H1 (cell line): ENCODE results near the gene APC2. TPM values are rescaled to one million over a fixed set of nuclear protein-coding genes. Genes with fewer than 3 reads are reported as not detected.

Experiments used
- CTCF ChIP-seq, 3 experiments: IDR thresholded peaks; 1 replicate in 2 of 3; 2 replicates in 1 of 3; pipeline versions ENCODE4 v1.5.1 to v1.6.1; 2011; ENCODE audit warnings: low read length in 3 of 3, mild to moderate bottlenecking in 3 of 3, inconsistent platforms in 2 of 3, low read depth in 1 of 3, moderate library complexity in 1 of 3; ENCODE audit not compliant: insufficient read depth in 1 of 3; ENCODE audit errors: control extremely low read depth in 1 of 3
- KDM5A ChIP-seq: fragments of 200-600 bp; IDR thresholded peaks from 2 replicates; pipeline ENCODE4 v1.7.1; 2012; ENCODE audit warnings: mild to moderate bottlenecking, low read length, inconsistent platforms, mixed read lengths
- SP2 ChIP-seq: IDR thresholded peaks from 2 replicates; pipeline ENCODE4 v1.6.1; 2012; ENCODE audit warnings: mild to moderate bottlenecking, low read length, inconsistent platforms
- SP4 ChIP-seq: IDR thresholded peaks from 2 replicates; pipeline ENCODE4 v1.6.1; 2012; ENCODE audit warnings: low read length, inconsistent platforms
- SRF ChIP-seq: IDR thresholded peaks from 2 replicates; pipeline ENCODE4 v1.6.1; 2011; ENCODE audit warnings: mild to moderate bottlenecking, low read depth, low read length, moderate library complexity
- polyA plus RNA-seq, 7 experiments: library from polyadenylated mRNA; depleted of rRNA in 3 of 7; stranded (reverse) in 5 of 7; unstranded in 2 of 7; fragments of >200 nt in 5 of 7; fragments of 200-250 nt in 2 of 7; gene quantifications; 1 replicate in 5 of 7; 2 replicates in 1 of 7; 4 replicates in 1 of 7; pipeline versions ENCODE4 v1.2.1 to v1.2.3, GENCODE V29; 2011 to 2013; ENCODE audit warnings: missing spikeins in 2 of 7, mixed read lengths in 2 of 7
- total RNA-seq: library from RNA; stranded (reverse); fragmentation: NEBNext Ultra II Directional; extraction: Animal tissue kit (Norgen Biotek cat#: 25700); gene quantifications from 2 replicates; pipeline ENCODE4 v1.2.1, GENCODE V29; 2021

APC2 gene
- total and polyA plus RNA-seq, 2 of the 8 experiments (the other 6 are each of a cell fraction or from before 2014, with no cell fraction given), result 1.3 to 4.1 TPM

DNA sequence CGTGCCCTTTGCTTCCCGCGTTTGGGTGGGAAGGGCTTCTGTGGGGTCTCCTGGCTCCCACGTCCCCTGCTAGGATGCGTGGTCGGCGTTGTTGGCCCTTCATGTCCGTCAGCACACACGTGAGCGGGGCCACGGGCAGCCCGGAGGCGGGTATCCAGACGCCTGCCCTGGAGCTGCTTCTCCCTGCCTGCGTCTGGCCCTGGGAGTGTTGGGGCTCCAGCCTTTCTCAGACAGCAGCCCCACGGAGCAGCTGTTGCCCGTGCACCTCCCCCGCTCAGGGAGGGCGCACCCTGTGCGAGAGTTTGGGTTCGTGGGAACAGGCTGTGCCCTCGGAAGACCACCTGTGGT lies 28.0 kb upstream of the APC2 start (continued):
- TF ChIP-seq KDM5A (no peak), SP2 (no peak), SP4 (no peak), CTCF (IDR thresholded peaks at IDR 0.05; ENCODE audit: control extremely low read depth in 1 of 3, insufficient read depth in 1 of 3, low read depth in 1 of 3, low read length in 3 of 3) (no peak), SRF (no peak)
